CD4-positive, alpha-beta T cell treated with Interferon alpha-2 for 1 hour (primary cell): Measurements from ENCODE around the gene TBK1.

Experiments used
- DNase-seq, 2 donors: peaks; one replicate each; pipeline ENCODE4 v3.0.0-alpha.2; 2020 to 2022

Gene TBK1

DNA sequence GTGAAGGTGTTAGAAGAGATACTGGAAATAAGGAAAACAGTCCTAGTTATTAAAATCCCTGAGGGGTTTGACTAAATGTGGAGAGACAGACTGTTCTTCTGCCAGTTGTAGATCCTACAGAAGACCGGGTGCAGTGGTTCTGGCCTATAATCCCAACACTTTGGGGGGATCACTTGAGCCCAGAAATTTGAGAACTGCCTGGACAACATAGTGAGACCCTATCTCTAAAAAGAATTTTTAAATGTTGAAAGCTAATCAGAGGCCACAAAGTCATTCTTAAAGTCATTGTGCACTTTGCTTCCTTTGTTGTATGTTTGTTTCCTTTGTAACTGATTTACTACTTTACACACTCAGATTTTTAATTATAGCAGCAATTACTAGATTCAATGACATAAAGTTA, 97.2 kb downstream of the TBK1 start:
- no peak for DNase-seq

DNA sequence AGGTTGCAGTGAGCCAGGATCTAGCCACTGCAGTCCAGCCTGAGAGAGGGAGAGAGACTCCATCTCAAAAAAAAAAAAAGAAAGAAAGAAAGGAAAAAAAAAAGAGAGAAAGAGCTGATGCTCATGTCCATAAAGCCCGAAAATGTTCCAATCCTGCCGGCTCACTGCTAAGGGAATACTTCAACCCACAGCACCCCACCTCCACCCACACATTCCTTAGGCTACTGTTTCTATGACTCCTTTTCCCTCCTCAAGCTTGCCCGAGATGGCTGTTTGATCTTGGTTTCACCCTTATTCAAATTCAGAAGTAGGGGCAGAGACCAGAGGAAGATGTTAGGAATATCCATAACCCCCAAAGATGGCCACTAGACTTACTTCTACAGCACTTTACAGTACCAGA, 98.8 kb downstream of the TBK1 start:
- no peak for DNase-seq

- DNase-seq, result no peak
Measured at GRCh38 chr12:64551676-64552075, 99.8 kb downstream of the TBK1 start.
